A673 (cell line): ENCODE measurements around the gene BABAM2. TPM values are rescaled to one million over a fixed set of nuclear protein-coding genes. Genes with fewer than 3 reads are reported as not detected.

Source experiments
- BruUV-seq: library from RNA; stranded (reverse); fragments of 400-500 nt; replicated peaks from 2 replicates; lab custom pipeline; 2021; lab: Mats Ljungman, UMichigan
- CTCF ChIA-PET: fragments of 300-600 bp; sonication (Branson Sonifier 250); formaldehyde crosslinking; loops from one replicate; lab custom pipeline; 2022; ENCODE audit warnings: antibody characterized with exemption; lab: Charles Lee
- POLR2A ChIA-PET: fragments of 300-600 bp; sonication (Branson Sonifier 250); formaldehyde crosslinking; loops from one replicate; lab custom pipeline; 2022; ENCODE audit warnings: antibody characterized with exemption; ENCODE audit not compliant: low non-redundant PET; lab: Charles Lee
- DNase-seq: peaks from one replicate; pipeline ENCODE4 v3.0.0-alpha.2; 2015; ENCODE audit warnings: low spot score
- H3K27ac ChIP-seq: fragments of 200-600 bp; sonication (generic); 2 replicates; pipeline ENCODE4 v1.5.1; 2016; ENCODE audit warnings: mixed run types, low read depth, mild to moderate bottlenecking, mixed read lengths, antibody characterized with exemption, low read length; ENCODE audit not compliant: poor library complexity, severe bottlenecking
- H3K27me3 ChIP-seq: fragments of 200-600 bp; sonication (generic); replicated peaks from 2 replicates; pipeline ENCODE4 v1.6.1; 2017; ENCODE audit warnings: mixed run types, low read depth, mild to moderate bottlenecking, mixed read lengths, antibody characterized with exemption, low read length; ENCODE audit not compliant: insufficient read depth, poor library complexity
- H3K36me3 ChIP-seq: fragments of 200-600 bp; sonication (generic); 2 replicates; pipeline ENCODE4 v1.6.1; 2016; ENCODE audit warnings: mixed run types, mild to moderate bottlenecking, mixed read lengths, antibody characterized with exemption, low read length; ENCODE audit not compliant: insufficient read depth, poor library complexity, severe bottlenecking
- H3K4me1 ChIP-seq: fragments of 200-600 bp; sonication (generic); 2 replicates; pipeline ENCODE4 v1.6.1; 2017; ENCODE audit warnings: mixed run types, mild to moderate bottlenecking, mixed read lengths, antibody characterized with exemption, low read length; ENCODE audit not compliant: insufficient read depth, poor library complexity, severe bottlenecking
- H3K4me3 ChIP-seq: fragments of 200-600 bp; sonication (generic); 2 replicates; pipeline ENCODE4 v1.5.1; 2016; ENCODE audit warnings: low read depth, mixed run types, mild to moderate bottlenecking, mixed read lengths, low read length; ENCODE audit not compliant: poor library complexity, severe bottlenecking
- H3K9me3 ChIP-seq: fragments of 200-600 bp; sonication (generic); 2 replicates; pipeline ENCODE4 v1.6.1; 2016; ENCODE audit warnings: mixed run types, low read depth, mild to moderate bottlenecking, mixed read lengths, antibody characterized with exemption, low read length; ENCODE audit not compliant: poor library complexity, severe bottlenecking
- EZH2 ChIP-seq: fragments of 200-600 bp; sonication (generic); IDR thresholded peaks from 2 replicates; pipeline ENCODE4 v1.6.1; 2017; ENCODE audit warnings: borderline replicate concordance, low read depth, mild to moderate bottlenecking, mixed read lengths, antibody characterized with exemption, low read length; ENCODE audit not compliant: poor library complexity, severe bottlenecking
- intact Hi-C: fragments of 100-400 bp; cut with micrococcal nuclease; formaldehyde crosslinking; loops from one replicate; pipeline ENCODE4 v1.10.0; 2022; ENCODE audit not compliant: unreplicated experiment
- total RNA-seq: library from RNA; stranded (reverse); gene quantifications from 2 replicates; pipeline ENCODE4 v1.2.3, GENCODE V29; 2021
- TF ChIP-seq, protein P1 (sequence below): fragments of 300-800, 200-600 bp; sonication (generic); conservative IDR thresholded peaks from 2 replicates; pipeline ENCODE4 v1.5.1; 2017; ENCODE audit warnings: low read depth, mild to moderate bottlenecking, antibody characterized with exemption, low read length, moderate library complexity, mixed read lengths

BABAM2 gene
- total RNA-seq, 1 experiment from 2014 or later: 21.8 TPM

DNA sequence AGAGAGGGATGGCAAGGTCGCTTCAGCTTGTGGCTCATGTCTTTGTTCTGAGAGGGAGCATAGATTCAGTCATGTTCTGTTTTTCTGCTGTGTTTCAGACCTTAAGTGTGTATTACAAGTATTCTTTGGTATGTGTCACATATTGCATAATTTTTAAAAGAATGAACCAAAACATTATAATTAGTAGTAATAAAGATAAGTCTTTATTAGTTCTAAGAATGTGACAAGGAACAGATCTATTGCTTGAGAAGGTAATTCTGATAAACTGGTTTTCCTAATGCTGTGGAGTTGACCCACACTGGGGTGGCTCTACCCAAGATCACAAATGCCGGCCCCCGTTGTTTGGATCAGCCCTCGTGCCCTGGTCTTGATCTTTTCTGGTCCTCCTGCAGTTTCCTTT lies 377.9 kb downstream of the BABAM2 start:
- TF ChIP-seq EZH2: no peak
- TF ChIP-seq, protein P1, sequence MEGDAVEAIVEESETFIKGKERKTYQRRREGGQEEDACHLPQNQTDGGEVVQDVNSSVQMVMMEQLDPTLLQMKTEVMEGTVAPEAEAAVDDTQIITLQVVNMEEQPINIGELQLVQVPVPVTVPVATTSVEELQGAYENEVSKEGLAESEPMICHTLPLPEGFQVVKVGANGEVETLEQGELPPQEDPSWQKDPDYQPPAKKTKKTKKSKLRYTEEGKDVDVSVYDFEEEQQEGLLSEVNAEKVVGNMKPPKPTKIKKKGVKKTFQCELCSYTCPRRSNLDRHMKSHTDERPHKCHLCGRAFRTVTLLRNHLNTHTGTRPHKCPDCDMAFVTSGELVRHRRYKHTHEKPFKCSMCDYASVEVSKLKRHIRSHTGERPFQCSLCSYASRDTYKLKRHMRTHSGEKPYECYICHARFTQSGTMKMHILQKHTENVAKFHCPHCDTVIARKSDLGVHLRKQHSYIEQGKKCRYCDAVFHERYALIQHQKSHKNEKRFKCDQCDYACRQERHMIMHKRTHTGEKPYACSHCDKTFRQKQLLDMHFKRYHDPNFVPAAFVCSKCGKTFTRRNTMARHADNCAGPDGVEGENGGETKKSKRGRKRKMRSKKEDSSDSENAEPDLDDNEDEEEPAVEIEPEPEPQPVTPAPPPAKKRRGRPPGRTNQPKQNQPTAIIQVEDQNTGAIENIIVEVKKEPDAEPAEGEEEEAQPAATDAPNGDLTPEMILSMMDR: no peak
- Histone ChIP-seq H3K9me3 (no peaks in the 10 kb centered on the region), H3K4me1 (peaks cover 19% of the 10 kb centered on the region), H3K27ac (no peak overlapping the region), H3K27me3 (no peaks in the 10 kb centered on the region), H3K4me3 (no peak overlapping the region), H3K36me3 (no peaks in the 10 kb centered on the region)
- no peak for DNase-seq
- intact Hi-C loops: no loop called here
- ChIA-PET CTCF (no interaction called here), POLR2A (no interaction called here)
- BruUV-seq: no TSS peak

DNA sequence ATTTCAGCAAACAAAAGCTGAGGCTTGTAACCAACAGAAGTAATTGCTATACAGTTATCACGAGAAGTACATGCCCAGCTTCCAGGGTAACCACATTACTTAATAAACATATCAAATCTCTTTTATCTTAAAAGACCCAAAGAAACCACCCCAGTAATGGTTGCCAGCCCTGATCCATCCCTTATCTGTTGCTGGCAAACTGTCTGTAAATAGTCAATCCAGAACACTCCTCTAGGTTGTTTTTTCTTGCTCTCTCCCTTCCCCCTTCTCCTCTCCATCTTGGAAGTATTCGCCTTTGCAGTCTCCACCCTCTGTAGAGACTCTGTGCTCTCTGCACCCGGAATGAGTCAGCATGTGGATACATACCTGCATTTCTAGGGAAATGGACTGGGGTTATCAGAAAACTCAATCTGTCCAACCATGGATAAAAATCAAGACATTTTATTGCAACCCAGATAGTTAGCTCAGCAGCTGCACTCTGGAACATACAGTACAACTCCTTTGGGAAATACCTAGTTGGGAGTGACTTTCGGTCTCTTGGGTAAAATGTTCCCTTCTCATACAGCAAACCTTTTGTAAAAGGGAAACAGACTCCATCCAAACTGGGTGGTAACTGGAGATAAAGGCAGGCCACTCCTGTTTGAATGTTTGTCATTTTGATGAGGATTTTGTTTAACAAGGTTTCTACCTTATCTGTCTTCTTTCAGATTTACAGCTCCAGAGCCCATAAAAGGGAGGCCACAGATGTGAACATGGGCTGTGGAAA lies 378.7 kb downstream of the BABAM2 start:
- POLR2A ChIA-PET: no interaction called here
- no peaks in the 10 kb centered on the region for H3K27me3 ChIP-seq
- no peak overlapping the region for H3K27ac ChIP-seq
- H3K4me3 ChIP-seq: no peak overlapping the region
- no peaks in the 10 kb centered on the region for H3K36me3 ChIP-seq
- H3K9me3 ChIP-seq: no peaks in the 10 kb centered on the region
- intact Hi-C loops: no loop called here
- peaks cover 20% of the 10 kb centered on the region for H3K4me1 ChIP-seq
- DNase-seq: no peak
- no TSS peak for BruUV-seq
- TF ChIP-seq, protein P1: no peak
- TF ChIP-seq EZH2: no peak
- CTCF ChIA-PET: no interaction called here

- no TSS peak for BruUV-seq
- ChIA-PET POLR2A (no interaction called here), CTCF (interaction anchor here (0.6 kb wide), 1 partner anchor 121 kb away, joined by 7 read pairs; no protein-coding TSS in a partner anchor)
- no peaks in the 10 kb centered on the region for H3K27me3 ChIP-seq
- no peak for DNase-seq
- no peak overlapping the region for H3K27ac ChIP-seq
- no peak overlapping the region for H3K4me3 ChIP-seq
- no peaks in the 10 kb centered on the region for H3K36me3 ChIP-seq
- peaks cover 34% of the 10 kb centered on the region for H3K4me1 ChIP-seq
- TF ChIP-seq EZH2: no peak
- no peaks in the 10 kb centered on the region for H3K9me3 ChIP-seq
- intact Hi-C loops: no loop called here
These were observed 380.1 kb downstream of the BABAM2 start for GRCh38 chr2:28270456-28271152.
